ENCODE measurements around the gene CIITA. TPM values are rescaled to one million over a fixed set of nuclear protein-coding genes. Genes with fewer than 3 reads are reported as not detected.
A peak's percentile ranks its signal among the peaks of the same experiment; 100 is the strongest.

CIITA gene
- total RNA-seq, 2 donors from 2014 or later = 6.5 to 6.6 TPM

- intact Hi-C loops (cut with DNase I) = no loop called here
These were observed 58.4 kb downstream of the CIITA start for GRCh38 chr16:10935226-10935915.

DNA sequence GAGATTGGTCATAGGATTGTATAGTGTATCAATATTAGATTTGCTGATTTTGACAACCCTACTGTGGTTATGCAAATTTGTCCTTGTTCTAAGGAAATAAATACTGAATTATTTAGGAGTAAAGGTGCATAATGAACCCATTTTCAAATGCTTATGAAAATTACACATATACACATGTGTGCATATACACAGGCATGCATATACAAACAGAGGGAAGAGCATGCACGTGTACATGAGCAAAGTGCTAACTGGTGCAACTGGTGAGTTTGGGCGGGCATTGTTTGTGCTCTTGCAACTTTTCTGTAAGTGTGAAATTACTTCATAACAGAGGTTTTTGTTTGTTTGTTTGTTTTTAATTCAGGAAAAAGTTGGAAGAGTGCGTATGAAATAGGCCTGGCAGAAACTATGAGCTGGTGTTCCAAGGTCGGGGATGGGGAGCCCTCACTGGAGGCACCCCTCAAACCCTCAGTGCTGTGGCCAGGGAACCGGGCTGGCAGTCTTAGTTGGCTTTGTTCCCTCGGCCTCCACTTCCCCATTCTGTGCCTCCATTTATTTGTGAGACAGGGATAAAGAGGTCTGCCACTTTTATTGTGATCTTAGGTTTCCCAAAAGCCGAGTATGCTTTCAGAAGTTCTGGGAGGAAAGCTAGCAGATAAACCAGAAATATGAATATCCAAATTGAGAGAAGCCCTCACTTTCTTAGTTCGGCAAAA lies 59.4 kb downstream of the CIITA start:
- DNase-seq (no peak), ATAC-seq (no peak)
- Histone ChIP-seq H3K36me3 (replicated peaks in 1 of 2; ENCODE audit: insufficient read depth in 1 of 2, low read depth in 2 of 2) (no peaks in the 10 kb centered on the region), H3K27me3 (no peaks in the 10 kb centered on the region), H3K27ac (no peak overlapping the region), H3K9me3 (no peaks in the 10 kb centered on the region), H3K4me1 (peaks cover 72% of the 10 kb centered on the region), H3K4me3 (no peak overlapping the region)
- no peak for TF ChIP-seq CTCF (IDR thresholded peaks at IDR 0.05)
- TF ChIP-seq POLR2A (IDR thresholded peaks at IDR 0.05) = no peak
- 65 to 70% methylated on average over 8 of the region's 8 CpGs for WGBS, 2 donors
- intact Hi-C loops (cut with DNase I) = no loop called here

More at GRCh38 chr16:10935226-10935915, 58.4 kb downstream of the CIITA start:
- H3K27me3 ChIP-seq = no peaks in the 10 kb centered on the region
- TF ChIP-seq CTCF (IDR thresholded peaks at IDR 0.05) = no peak
- no peak for TF ChIP-seq POLR2A (IDR thresholded peaks at IDR 0.05)
- H3K36me3 ChIP-seq (replicated peaks in 1 of 2; ENCODE audit: insufficient read depth in 1 of 2, low read depth in 2 of 2) = no peaks in the 10 kb centered on the region
- H3K4me1 ChIP-seq = peaks cover 62% of the 10 kb centered on the region
- DNase-seq (no peak), ATAC-seq (no peak)
- no peak overlapping the region for H3K27ac ChIP-seq
- no peak overlapping the region for H3K4me3 ChIP-seq
- no peaks in the 10 kb centered on the region for H3K9me3 ChIP-seq
- 29 to 33% methylated on average over 7 of the region's 7 CpGs for whole genome bisulfite sequencing, 2 donors

GRCh38 chr16:10937068-10937859 lies 60.3 kb downstream of the CIITA start:
- no peaks in the 10 kb centered on the region for H3K9me3 ChIP-seq
- WGBS, 2 donors = 26 to 34% methylated on average over 11 of the region's 11 CpGs
- DNase-seq (peak in 3 of 4 donors; percentile 41 to 53 (median 44)), ATAC-seq (no peak)
- no peak overlapping the region for H3K4me3 ChIP-seq
- intact Hi-C loops (cut with DNase I) = no loop called here
- TF ChIP-seq CTCF (IDR thresholded peaks at IDR 0.05) = no peak
- no peak for TF ChIP-seq POLR2A (IDR thresholded peaks at IDR 0.05)
- peaks cover 72% of the 10 kb centered on the region for H3K4me1 ChIP-seq
- H3K36me3 ChIP-seq (replicated peaks in 1 of 2; ENCODE audit: insufficient read depth in 1 of 2, low read depth in 2 of 2) = no peaks in the 10 kb centered on the region
- H3K27ac ChIP-seq = peak overlapping the region in 2 of 4 donors; percentile 14 to 57
- H3K27me3 ChIP-seq = no peaks in the 10 kb centered on the region

GRCh38 chr16:10938321-10938720 lies 61.3 kb downstream of the CIITA start:
- no peak overlapping the region for H3K4me3 ChIP-seq
- peaks cover 81% of the 10 kb centered on the region for H3K4me1 ChIP-seq

More at GRCh38 chr16:10938321-10938720, 61.3 kb downstream of the CIITA start:
- no peaks in the 10 kb centered on the region for H3K9me3 ChIP-seq
- no peak for TF ChIP-seq CTCF (IDR thresholded peaks at IDR 0.05)
- TF ChIP-seq POLR2A (IDR thresholded peaks at IDR 0.05) = no peak
- peak overlapping the region in 1 of 4 donors; percentile 5 for H3K27ac ChIP-seq
- no peak for DNase-seq
- no peaks in the 10 kb centered on the region for H3K27me3 ChIP-seq
- WGBS, 2 donors = 67 to 75% methylated on average over 7 of the region's 7 CpGs
- no peak for ATAC-seq
- intact Hi-C loops (cut with DNase I) = no loop called here
- no peaks in the 10 kb centered on the region for H3K36me3 ChIP-seq (replicated peaks in 1 of 2; ENCODE audit: insufficient read depth in 1 of 2, low read depth in 2 of 2)
